Prostate gland (tissue), 2 donors: Measurements from ENCODE around the gene PSMB9. TPM values are rescaled to one million over a fixed set of nuclear protein-coding genes. Genes with fewer than 3 reads are reported as not detected.

Experiments
- DNase-seq: peaks from one replicate; pipeline ENCODE4 v3.0.0-alpha.2; 2019; ENCODE audit warnings: low spot score
- H3K27ac ChIP-seq, 2 donors: fragments of 200-600 bp; sonication (generic); 2 replicates each; pipeline ENCODE4 v1.5.1; 2017 to 2019
- H3K27me3 ChIP-seq: fragments of 200-600 bp; sonication (generic); replicated peaks from 2 replicates; pipeline ENCODE4 v1.5.1; 2019; ENCODE audit not compliant: insufficient read depth
- H3K36me3 ChIP-seq, 2 donors: fragments of 200-600 bp; sonication (generic); 1 replicate in 1 of 2; 2 replicates in 1 of 2; pipeline versions ENCODE4 v1.5.1 to v1.8.1; 2017 to 2019
- H3K4me1 ChIP-seq: fragments of 200-600 bp; sonication (generic); replicated peaks from 2 replicates; pipeline ENCODE4 v1.5.1; 2019
- H3K4me3 ChIP-seq, 2 donors: fragments of 200-600 bp; sonication (generic); 2 replicates each; pipeline ENCODE4 v1.5.1; 2017 to 2019
- H3K9me3 ChIP-seq: fragments of 200-600 bp; sonication (generic); 2 replicates; pipeline ENCODE4 v1.5.1; 2017
- POLR2A ChIP-seq: fragments of 450-650 bp; IDR thresholded peaks from one replicate; pipeline ENCODE4 v1.6.1; 2016; ENCODE audit warnings: antibody characterized with exemption, mild to moderate bottlenecking
- POLR2AphosphoS5 ChIP-seq: sonication (generic); formaldehyde crosslinking; IDR thresholded peaks from one replicate; pipeline ENCODE4 v1.6.1; 2017; ENCODE audit warnings: antibody characterized with exemption
- WGBS: methylation state at CpG from one replicate; pipeline ENCODE4 v1.1.5; 2018; 5-methylcytosine and 5-hydroxymethylcytosine counted together
- intact Hi-C: fragments of 100-400 bp; cut with DNase I; formaldehyde crosslinking; loops from one replicate; pipeline ENCODE4 v1.14.2; 2022
- total RNA-seq, 2 donors: library from RNA; depleted of rRNA; stranded (reverse); fragments of >200 nt; gene quantifications; one replicate each; pipeline ENCODE4 v1.1.0, GENCODE V29; 2016
- TF ChIP-seq, protein P1 (sequence below), 4 experiments: fragments of 200-600 bp in 2 of 4; fragments of 450-650 bp in 2 of 4; sonication (generic) in 2 of 4; IDR thresholded peaks; 1 replicate in 3 of 4; 2 replicates in 1 of 4; pipeline ENCODE4 v1.5.1; 2016 to 2019; ENCODE audit warnings: antibody characterized with exemption in 4 of 4, mild to moderate bottlenecking in 2 of 4, moderate library complexity in 2 of 4

PSMB9 gene
- total RNA-seq, 2 donors from 2014 or later: 22.4 to 27.7 TPM

DNA sequence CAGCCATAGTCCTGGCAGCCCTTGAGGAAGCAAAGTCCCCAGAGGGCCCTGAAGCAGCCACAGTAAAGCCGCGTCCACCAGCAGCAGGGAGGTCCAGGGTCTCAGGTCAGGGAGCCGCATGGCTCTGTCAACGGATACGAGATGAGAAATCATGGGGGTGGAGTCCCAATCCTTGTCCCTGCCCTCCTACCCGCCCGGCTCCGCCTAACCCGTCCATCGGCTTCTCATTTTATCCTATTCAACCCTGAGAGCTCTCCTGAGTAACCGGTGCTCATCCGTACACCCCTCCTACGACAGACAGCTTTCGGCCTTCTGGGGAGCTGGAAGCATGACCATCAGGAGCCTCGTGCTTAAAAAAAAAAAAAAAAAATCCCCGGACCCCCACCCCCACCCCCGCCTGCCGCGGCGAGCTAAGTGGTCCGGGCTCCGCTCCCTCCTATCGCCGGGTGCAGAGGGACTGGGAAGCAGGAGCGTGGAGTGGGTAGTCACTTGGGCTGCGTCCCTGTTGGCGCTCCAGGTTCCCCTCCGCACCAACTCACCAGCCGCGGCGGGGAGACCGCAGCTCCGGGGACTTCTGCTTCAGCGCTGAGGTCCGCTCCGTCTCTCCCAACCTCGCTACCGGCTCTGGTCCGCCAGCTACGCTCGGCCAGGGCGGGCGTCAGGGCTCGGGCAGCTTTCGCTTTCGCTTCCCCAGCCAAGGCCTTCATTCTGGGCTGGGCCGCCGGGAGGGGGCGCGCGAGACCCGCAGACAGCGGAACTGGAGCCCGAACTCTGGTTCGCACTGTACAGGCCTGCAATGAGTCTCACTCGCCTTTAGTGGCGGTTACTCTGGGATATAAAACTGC lies 15.7 kb upstream of the PSMB9 start, which contains the start of gene TAP2:
TAP2 (minus strand) TSS at position 626 of the 845 bp plus-strand sequence; CDS start at position 120, 506 bp downstream.
- Histone ChIP-seq H3K36me3 (no peaks in the 10 kb centered on the region), H3K4me3 (peak within 1 kb of the TSS; percentile 61 to 81), H3K27ac (peak within 1 kb of the TSS; percentile 94 to 96), H3K9me3 (no peaks in the 10 kb centered on the region), H3K4me1 (peaks cover 2% of the 10 kb centered on the region), H3K27me3 (no peaks in the 10 kb centered on the region)
- WGBS: under 1% methylated on average over 57 of the region's 57 CpGs
- DNase-seq: peak; percentile 94
- TF ChIP-seq POLR2AphosphoS5 (peak; percentile 93), POLR2A (peak; percentile 75)
- TF ChIP-seq, protein P1, sequence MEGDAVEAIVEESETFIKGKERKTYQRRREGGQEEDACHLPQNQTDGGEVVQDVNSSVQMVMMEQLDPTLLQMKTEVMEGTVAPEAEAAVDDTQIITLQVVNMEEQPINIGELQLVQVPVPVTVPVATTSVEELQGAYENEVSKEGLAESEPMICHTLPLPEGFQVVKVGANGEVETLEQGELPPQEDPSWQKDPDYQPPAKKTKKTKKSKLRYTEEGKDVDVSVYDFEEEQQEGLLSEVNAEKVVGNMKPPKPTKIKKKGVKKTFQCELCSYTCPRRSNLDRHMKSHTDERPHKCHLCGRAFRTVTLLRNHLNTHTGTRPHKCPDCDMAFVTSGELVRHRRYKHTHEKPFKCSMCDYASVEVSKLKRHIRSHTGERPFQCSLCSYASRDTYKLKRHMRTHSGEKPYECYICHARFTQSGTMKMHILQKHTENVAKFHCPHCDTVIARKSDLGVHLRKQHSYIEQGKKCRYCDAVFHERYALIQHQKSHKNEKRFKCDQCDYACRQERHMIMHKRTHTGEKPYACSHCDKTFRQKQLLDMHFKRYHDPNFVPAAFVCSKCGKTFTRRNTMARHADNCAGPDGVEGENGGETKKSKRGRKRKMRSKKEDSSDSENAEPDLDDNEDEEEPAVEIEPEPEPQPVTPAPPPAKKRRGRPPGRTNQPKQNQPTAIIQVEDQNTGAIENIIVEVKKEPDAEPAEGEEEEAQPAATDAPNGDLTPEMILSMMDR (IDR thresholded peaks at IDR 0.05): peak; percentile 85 to 99 (median 98)
- intact Hi-C loops: loop anchor here (1.0 to 5.0 kb wide), 2 partner anchors 15 to 34 kb away; partner anchors contain the start of gene TAP1

DNA sequence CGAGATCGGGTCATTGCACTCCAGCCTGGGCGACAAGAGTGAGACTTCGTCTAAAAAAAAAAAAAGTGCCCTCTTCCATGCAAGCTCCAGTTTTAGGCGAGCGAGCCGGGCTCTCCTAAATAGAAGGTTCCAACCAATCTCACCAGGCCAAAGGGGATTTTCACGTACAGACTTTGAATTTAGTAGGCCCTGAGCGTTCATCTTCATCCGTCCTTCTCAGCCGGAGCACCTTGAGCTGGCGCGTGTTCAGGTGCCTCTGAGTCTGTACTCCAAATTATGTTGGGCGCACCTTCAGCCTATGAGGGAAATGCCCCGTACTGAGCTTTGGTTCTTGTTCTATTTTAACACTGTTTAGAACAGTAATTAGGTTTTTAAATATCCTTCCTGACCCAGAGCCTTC lies 14.6 kb upstream of the PSMB9 start:
- Histone ChIP-seq H3K4me1 (peaks cover 2% of the 10 kb centered on the region), H3K9me3 (no peaks in the 10 kb centered on the region), H3K27me3 (no peaks in the 10 kb centered on the region), H3K27ac (peak overlapping the region; percentile 94 to 96), H3K36me3 (no peaks in the 10 kb centered on the region), H3K4me3 (no peak overlapping the region)
- TF ChIP-seq POLR2AphosphoS5: no peak
- TF ChIP-seq POLR2A: no peak
- TF ChIP-seq, protein P1 (IDR thresholded peaks at IDR 0.05): no peak
- DNase-seq: no peak
- 93% methylated on average over 15 of the region's 15 CpGs for WGBS
- intact Hi-C loops: loop anchor here (5.0 kb wide), 1 partner anchor 33 kb away; no protein-coding TSS in a partner anchor

DNA sequence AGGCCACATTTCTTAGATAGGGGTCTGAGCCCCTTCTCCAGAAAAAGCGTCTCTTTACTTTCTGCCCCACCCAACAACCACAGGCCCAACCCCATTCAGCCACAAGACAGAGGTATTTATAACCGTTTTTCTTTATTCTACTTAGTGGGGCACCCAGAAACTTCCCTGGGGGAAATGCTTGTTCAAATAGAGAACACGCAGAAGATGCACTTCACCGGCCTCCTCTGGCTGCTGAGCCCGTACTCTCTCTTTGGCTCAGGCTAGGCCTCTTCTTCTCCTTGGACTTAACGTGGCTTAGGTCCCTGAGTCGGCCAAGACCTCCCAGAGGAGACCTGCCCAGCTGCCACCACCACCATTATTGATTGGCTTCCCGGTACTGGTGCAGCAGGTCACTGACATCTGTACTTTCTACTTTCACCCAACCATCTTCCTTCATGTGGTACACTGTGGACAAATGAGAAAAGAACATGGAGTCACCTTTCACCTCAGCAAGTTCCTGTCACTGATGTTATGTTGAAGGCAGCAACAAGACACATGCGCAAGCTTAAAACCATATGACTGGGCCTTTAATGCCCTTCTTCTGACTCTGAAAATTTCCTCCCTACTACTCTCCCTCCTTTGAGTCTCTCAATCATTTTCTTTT lies 13.3 kb upstream of the PSMB9 start:
- no peak overlapping the region for H3K4me3 ChIP-seq
- peaks cover 2% of the 10 kb centered on the region for H3K4me1 ChIP-seq
- no peak for DNase-seq

DNA sequence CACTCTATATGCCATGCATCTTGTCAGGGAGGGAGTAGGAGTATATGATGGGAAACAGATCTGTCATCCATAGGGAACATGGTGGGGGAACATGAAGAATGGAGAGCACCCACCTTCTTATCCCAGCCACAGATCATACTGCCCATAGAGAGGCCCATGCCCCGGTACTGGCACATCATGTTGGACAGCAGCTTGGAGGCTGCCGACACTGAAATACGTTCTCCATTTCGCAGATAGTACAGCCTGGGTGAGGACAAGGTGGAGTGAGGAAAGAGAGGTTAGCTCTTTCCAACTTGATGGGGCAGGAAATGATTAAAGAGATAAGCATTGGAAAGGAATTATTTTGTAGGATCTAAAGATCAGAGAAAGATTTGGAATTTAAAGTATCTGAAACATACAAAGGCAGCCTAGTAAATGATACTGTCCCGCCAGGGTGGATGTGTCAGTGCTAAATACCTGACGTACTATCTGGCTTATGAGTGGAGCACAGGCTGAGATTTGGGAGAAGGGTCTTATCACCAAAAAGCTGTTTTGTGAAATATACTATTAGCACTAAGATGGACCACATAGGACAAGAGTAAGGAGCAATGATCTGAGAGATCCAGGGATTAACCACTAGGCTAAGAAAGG lies 11.9 kb upstream of the PSMB9 start:
- TF ChIP-seq POLR2A: no peak
- TF ChIP-seq, protein P1 (IDR thresholded peaks at IDR 0.05): no peak
- no peak for TF ChIP-seq POLR2AphosphoS5
- peaks cover 0 to 2% of the 10 kb centered on the region in 2 donors for H3K36me3 ChIP-seq
- WGBS: 94% methylated on average over 6 of the region's 6 CpGs
- no peak overlapping the region for H3K4me3 ChIP-seq
- no peaks in the 10 kb centered on the region for H3K27me3 ChIP-seq
- H3K4me1 ChIP-seq: peaks cover 2% of the 10 kb centered on the region
- H3K27ac ChIP-seq: no peak overlapping the region
- intact Hi-C loops: loop anchor here (5.0 kb wide), 1 partner anchor 125 kb away; the partner anchor contains the start of gene BRD2
- no peaks in the 10 kb centered on the region for H3K9me3 ChIP-seq
- no peak for DNase-seq

More for the DNA sequence above, 13.3 kb upstream of the PSMB9 start:
- TF ChIP-seq POLR2AphosphoS5: no peak
- TF ChIP-seq, protein P1 (IDR thresholded peaks at IDR 0.05): no peak
- no peak for TF ChIP-seq POLR2A
- intact Hi-C loops: loop anchor here (5.0 kb wide), 1 partner anchor 127 kb away; the partner anchor contains the start of gene BRD2
- Histone ChIP-seq H3K9me3 (no peaks in the 10 kb centered on the region), H3K36me3 (no peaks in the 10 kb centered on the region), H3K27me3 (no peaks in the 10 kb centered on the region), H3K27ac (no peak overlapping the region)
- WGBS: 88% methylated on average over 9 of the region's 9 CpGs
